Sigmoid colon (tissue), 7 donors: Measurements from ENCODE around the gene PLXNA1. TPM values are rescaled to one million over a fixed set of nuclear protein-coding genes. Genes with fewer than 3 reads are reported as not detected.
A peak's percentile ranks its signal among the peaks of the same experiment; 100 is the strongest.

Source experiments
- DNase-seq: peaks from one replicate; pipeline ENCODE4 v3.0.0-alpha.2; 2019
- H3K27ac ChIP-seq, 4 donors: fragments of 200-600 bp; sonication (generic); one replicate each; pipeline ENCODE4 v1.5.1; 2016 to 2019; ENCODE audit warnings: mild to moderate bottlenecking in 1 of 4
- H3K27me3 ChIP-seq, 3 donors: fragments of 200-600 bp; sonication (generic); one replicate each; pipeline ENCODE4 v1.5.1; 2019; ENCODE audit warnings: mild to moderate bottlenecking in 1 of 3
- H3K36me3 ChIP-seq, 4 donors: fragments of 200-600 bp; sonication (generic); one replicate each; pipeline ENCODE4 v1.5.1; 2016 to 2019
- H3K4me1 ChIP-seq, 4 donors: fragments of 200-600 bp; sonication (generic); one replicate each; pipeline ENCODE4 v1.5.1; 2017 to 2019
- H3K4me3 ChIP-seq, 4 donors: fragments of 200-600 bp; sonication (generic); one replicate each; pipeline ENCODE4 v1.5.1; 2017 to 2019; ENCODE audit warnings: mild to moderate bottlenecking in 2 of 4, moderate library complexity in 1 of 4
- H3K9me3 ChIP-seq, 4 donors: fragments of 200-600 bp in 3 of 4; sonication (generic) in 3 of 4; one replicate each; pipeline versions ENCODE4 v1.5.1 to v1.6.1; 2013 to 2019
- EP300 ChIP-seq, 4 donors: sonication (generic); formaldehyde crosslinking; IDR thresholded peaks; one replicate each; pipeline ENCODE4 v1.6.1; 2017; ENCODE audit warnings: antibody characterized with exemption in 4 of 4
- POLR2A ChIP-seq, 2 donors: fragments of 450-650 bp; IDR thresholded peaks; one replicate each; pipeline ENCODE4 v1.6.1; 2016; ENCODE audit warnings: antibody characterized with exemption in 2 of 2, mild to moderate bottlenecking in 2 of 2, moderate library complexity in 2 of 2
- POLR2AphosphoS5 ChIP-seq, 4 donors: sonication (generic); formaldehyde crosslinking; IDR thresholded peaks; one replicate each; pipeline ENCODE4 v1.6.1; 2017; ENCODE audit warnings: antibody characterized with exemption in 4 of 4
- WGBS, 2 donors: extraction: QIAGEN DNeasy Blood & Tissue Kit; methylation state at CpG; one replicate each; pipeline ENCODE4 v1.1.7; 2013; 5-methylcytosine and 5-hydroxymethylcytosine counted together
- intact Hi-C: fragments of 100-400 bp; cut with DNase I; formaldehyde crosslinking; loops from one replicate; pipeline ENCODE4 v1.15.1; 2023
- polyA plus RNA-seq, 3 donors: library from polyadenylated mRNA; stranded (reverse); fragments of 200-250 nt; gene quantifications; one replicate each; pipeline ENCODE4 v1.2.3, GENCODE V29; 2013
- total RNA-seq, 4 donors: library from RNA; depleted of rRNA; stranded (reverse); fragments of >200 nt; gene quantifications; one replicate each; pipeline ENCODE4 v1.1.0, GENCODE V29; 2016
- TF ChIP-seq, protein P1 (sequence below), 4 experiments: fragments of 450-650 bp in 3 of 4; fragments of 200-600 bp in 1 of 4; IDR thresholded peaks; one replicate each; pipeline ENCODE4 v1.5.1; 2016 to 2019; ENCODE audit warnings: antibody characterized with exemption in 4 of 4, mild to moderate bottlenecking in 3 of 4, moderate library complexity in 2 of 4
- donor health status: healthy with polysubstance abuse.
- donor health status: Bipolar disorder and iron deficiency.
- donor health status: healthy.

PLXNA1 gene
- total and polyA plus RNA-seq, 7 donors: 0.60 to 29.6 (median 8.2) TPM

DNA sequence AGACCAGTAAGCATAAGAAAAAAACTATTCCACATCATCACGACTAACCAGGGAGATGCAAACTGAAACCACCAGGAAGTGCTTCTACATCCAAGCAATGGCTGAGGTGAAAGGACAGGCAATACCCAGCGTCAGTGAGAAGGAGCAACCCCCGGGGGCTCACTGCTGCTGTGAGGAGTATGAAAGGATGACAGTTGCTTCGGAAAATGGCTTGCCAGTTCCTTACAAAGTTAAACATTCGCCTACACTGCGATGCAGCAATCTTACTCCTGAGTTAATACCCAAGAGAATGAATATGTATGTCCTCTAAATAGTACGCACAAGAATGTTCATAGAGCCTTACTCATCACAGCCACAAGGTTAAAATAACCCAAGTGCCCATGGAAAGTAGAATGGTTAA, 13.3 kb upstream of the PLXNA1 start:
- Histone ChIP-seq H3K27ac (no peak overlapping the region), H3K4me1 (peaks cover 0 to 9% (median 0%) of the 10 kb centered on the region in 4 donors), H3K27me3 (peaks cover 0 to 18% (median 0%) of the 10 kb centered on the region in 3 donors), H3K4me3 (no peak overlapping the region), H3K9me3 (peaks cover 0 to 3% (median 2%) of the 10 kb centered on the region in 4 donors), H3K36me3 (no peaks in the 10 kb centered on the region)
- DNase-seq: no peak
- intact Hi-C loops: no loop called here
- WGBS, 2 donors: 51 to 69% methylated on average over 7 of the region's 7 CpGs
- TF ChIP-seq EP300 (IDR thresholded peaks at IDR 0.05): no peak
- TF ChIP-seq, protein P1, sequence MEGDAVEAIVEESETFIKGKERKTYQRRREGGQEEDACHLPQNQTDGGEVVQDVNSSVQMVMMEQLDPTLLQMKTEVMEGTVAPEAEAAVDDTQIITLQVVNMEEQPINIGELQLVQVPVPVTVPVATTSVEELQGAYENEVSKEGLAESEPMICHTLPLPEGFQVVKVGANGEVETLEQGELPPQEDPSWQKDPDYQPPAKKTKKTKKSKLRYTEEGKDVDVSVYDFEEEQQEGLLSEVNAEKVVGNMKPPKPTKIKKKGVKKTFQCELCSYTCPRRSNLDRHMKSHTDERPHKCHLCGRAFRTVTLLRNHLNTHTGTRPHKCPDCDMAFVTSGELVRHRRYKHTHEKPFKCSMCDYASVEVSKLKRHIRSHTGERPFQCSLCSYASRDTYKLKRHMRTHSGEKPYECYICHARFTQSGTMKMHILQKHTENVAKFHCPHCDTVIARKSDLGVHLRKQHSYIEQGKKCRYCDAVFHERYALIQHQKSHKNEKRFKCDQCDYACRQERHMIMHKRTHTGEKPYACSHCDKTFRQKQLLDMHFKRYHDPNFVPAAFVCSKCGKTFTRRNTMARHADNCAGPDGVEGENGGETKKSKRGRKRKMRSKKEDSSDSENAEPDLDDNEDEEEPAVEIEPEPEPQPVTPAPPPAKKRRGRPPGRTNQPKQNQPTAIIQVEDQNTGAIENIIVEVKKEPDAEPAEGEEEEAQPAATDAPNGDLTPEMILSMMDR (IDR thresholded peaks at IDR 0.05): no peak
- TF ChIP-seq POLR2A (IDR thresholded peaks at IDR 0.05): no peak
- TF ChIP-seq POLR2AphosphoS5 (IDR thresholded peaks at IDR 0.05): no peak

DNA sequence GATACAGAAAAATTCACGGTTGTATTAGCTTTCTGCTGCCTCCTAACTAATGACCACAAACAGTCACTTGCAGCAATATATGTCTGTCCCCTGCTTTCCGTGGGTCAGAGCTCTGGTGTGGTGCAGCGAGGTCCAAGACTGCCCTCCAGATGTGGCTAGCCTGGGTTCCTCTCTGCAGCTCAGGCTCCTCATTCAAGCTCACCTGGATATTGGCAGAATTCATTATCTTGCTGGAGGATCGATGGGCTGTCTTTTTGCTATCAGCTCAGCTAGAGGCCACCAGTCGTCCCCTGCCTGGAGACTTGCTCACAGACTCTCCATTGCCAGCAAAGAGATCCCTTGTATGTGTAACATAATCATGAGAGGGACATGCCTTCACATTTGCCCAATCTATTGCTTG, 12.8 kb upstream of the PLXNA1 start:
- no peaks in the 10 kb centered on the region for H3K36me3 ChIP-seq
- H3K27ac ChIP-seq: no peak overlapping the region
- H3K9me3 ChIP-seq: peaks cover 0 to 6% (median 2%) of the 10 kb centered on the region in 4 donors
- TF ChIP-seq POLR2AphosphoS5 (IDR thresholded peaks at IDR 0.05) (no peak), POLR2A (IDR thresholded peaks at IDR 0.05) (no peak), EP300 (IDR thresholded peaks at IDR 0.05) (no peak)
- TF ChIP-seq, protein P1 (IDR thresholded peaks at IDR 0.05): no peak
- WGBS, 2 donors: 79 to 84% methylated on average over 5 of the region's 5 CpGs
- no peak for DNase-seq
- H3K4me3 ChIP-seq: no peak overlapping the region
- peaks cover 0 to 9% (median 0%) of the 10 kb centered on the region in 4 donors for H3K4me1 ChIP-seq
- peaks cover 0 to 18% (median 0%) of the 10 kb centered on the region in 3 donors for H3K27me3 ChIP-seq
- intact Hi-C loops: no loop called here

- no peak for DNase-seq
- Histone ChIP-seq H3K36me3 (no peaks in the 10 kb centered on the region), H3K4me1 (peaks cover 0 to 9% (median 0%) of the 10 kb centered on the region in 4 donors), H3K9me3 (peaks cover 0 to 6% (median 2%) of the 10 kb centered on the region in 4 donors), H3K27me3 (peaks cover 0 to 17% (median 0%) of the 10 kb centered on the region in 3 donors), H3K27ac (no peak overlapping the region), H3K4me3 (no peak overlapping the region)
- 66 to 87% methylated on average over 5 of the region's 5 CpGs for WGBS, 2 donors
- intact Hi-C loops: no loop called here
- no peak for TF ChIP-seq EP300 (IDR thresholded peaks at IDR 0.05)
Measured at GRCh38 chr3:126970921-126971320, 12.0 kb upstream of the PLXNA1 start.

- Histone ChIP-seq H3K36me3 (no peaks in the 10 kb centered on the region), H3K27ac (peak overlapping the region in 1 of 4 donors; percentile 28), H3K4me3 (no peak overlapping the region), H3K27me3 (peaks cover 0 to 12% (median 0%) of the 10 kb centered on the region in 3 donors), H3K4me1 (peaks cover 0 to 9% (median 0%) of the 10 kb centered on the region in 4 donors), H3K9me3 (peaks cover 0 to 6% (median 2%) of the 10 kb centered on the region in 4 donors)
- TF ChIP-seq POLR2A (IDR thresholded peaks at IDR 0.05) (no peak), EP300 (IDR thresholded peaks at IDR 0.05) (peak in 2 of 4 donors; percentile 32 to 56), POLR2AphosphoS5 (IDR thresholded peaks at IDR 0.05) (peak in 1 of 4 donors; percentile 56)
- WGBS, 2 donors: 38 to 52% methylated on average over 13 of the region's 13 CpGs
- peak; percentile 88 for DNase-seq
- intact Hi-C loops: no loop called here
Measured at GRCh38 chr3:126971891-126972351, 11.0 kb upstream of the PLXNA1 start.

DNA sequence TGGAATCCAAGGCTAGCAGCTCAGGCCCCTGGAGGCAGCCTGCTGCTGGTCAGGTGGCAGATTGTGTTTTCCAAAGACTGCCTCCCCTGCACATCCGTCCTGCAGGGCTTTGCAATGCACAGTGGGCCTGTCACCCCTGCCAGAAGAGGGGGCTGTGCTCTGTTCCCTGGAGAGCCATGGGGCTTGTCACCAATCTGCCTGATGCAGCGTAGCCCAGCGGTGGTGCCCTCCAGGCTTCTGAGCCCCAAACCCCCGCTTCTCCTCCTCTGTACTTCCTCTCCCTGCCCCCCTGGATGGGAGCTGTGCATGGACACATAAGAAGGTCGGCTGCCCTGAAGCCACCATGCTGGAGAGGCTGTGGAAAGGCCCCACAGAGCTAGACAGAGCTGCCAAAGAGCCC, 10.0 kb upstream of the PLXNA1 start:
- H3K4me1 ChIP-seq: peaks cover 0 to 9% (median 0%) of the 10 kb centered on the region in 4 donors
- no peak overlapping the region for H3K27ac ChIP-seq

More for the DNA sequence above, 10.0 kb upstream of the PLXNA1 start:
- intact Hi-C loops: no loop called here
- DNase-seq: no peak
- Histone ChIP-seq H3K36me3 (no peaks in the 10 kb centered on the region), H3K27me3 (peaks cover 0 to 12% (median 0%) of the 10 kb centered on the region in 3 donors), H3K4me3 (no peak overlapping the region), H3K9me3 (peaks cover 0 to 6% (median 2%) of the 10 kb centered on the region in 4 donors)
- TF ChIP-seq POLR2A (IDR thresholded peaks at IDR 0.05): no peak
- TF ChIP-seq, protein P1 (IDR thresholded peaks at IDR 0.05): no peak
- TF ChIP-seq POLR2AphosphoS5 (IDR thresholded peaks at IDR 0.05): no peak
- no peak for TF ChIP-seq EP300 (IDR thresholded peaks at IDR 0.05)
- WGBS, 2 donors: 84 to 89% methylated on average over 5 of the region's 5 CpGs
